ENCODE measurements around the gene LHCGR.
"Not testable (repeated sequence)": the region's sequence is repeated elsewhere in the genome, so short reads cannot be mapped to it uniquely, and the experiment has no call there.

LHCGR gene

DNA sequence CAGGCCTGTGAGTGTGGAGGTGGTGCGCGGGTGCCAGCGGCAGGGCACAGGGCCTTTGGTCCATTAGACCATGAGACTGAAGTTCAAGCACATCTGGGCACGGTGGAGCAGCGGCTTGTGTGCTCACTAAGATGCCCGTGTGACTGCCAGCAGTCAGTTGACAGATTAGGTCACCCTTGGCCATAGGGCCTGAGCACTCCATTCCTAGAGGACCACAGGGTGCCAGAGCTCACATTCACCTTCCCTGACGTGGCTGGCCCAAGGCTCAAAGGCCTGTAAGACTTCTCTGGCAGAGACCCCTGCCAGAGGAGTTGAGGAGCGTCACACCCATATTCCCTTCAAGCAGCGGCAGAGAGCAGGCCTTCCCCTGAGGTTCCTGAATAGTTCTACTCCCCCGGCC lies 650 bp downstream of the LHCGR start:
- peak overlapping the region; percentile 81 for H3K4me3 Mint-ChIP-seq
- TF ChIP-seq, protein P1, sequence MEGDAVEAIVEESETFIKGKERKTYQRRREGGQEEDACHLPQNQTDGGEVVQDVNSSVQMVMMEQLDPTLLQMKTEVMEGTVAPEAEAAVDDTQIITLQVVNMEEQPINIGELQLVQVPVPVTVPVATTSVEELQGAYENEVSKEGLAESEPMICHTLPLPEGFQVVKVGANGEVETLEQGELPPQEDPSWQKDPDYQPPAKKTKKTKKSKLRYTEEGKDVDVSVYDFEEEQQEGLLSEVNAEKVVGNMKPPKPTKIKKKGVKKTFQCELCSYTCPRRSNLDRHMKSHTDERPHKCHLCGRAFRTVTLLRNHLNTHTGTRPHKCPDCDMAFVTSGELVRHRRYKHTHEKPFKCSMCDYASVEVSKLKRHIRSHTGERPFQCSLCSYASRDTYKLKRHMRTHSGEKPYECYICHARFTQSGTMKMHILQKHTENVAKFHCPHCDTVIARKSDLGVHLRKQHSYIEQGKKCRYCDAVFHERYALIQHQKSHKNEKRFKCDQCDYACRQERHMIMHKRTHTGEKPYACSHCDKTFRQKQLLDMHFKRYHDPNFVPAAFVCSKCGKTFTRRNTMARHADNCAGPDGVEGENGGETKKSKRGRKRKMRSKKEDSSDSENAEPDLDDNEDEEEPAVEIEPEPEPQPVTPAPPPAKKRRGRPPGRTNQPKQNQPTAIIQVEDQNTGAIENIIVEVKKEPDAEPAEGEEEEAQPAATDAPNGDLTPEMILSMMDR (IDR thresholded peaks at IDR 0.05): no peak
- H3K4me1 Mint-ChIP-seq: peaks cover 42% of the 10 kb centered on the region
- no peak overlapping the region for H3K27ac Mint-ChIP-seq
- H3K27me3 Mint-ChIP-seq (ENCODE audit: low read depth, poor library complexity): peaks cover 52% of the 10 kb centered on the region
- H3K9me3 Mint-ChIP-seq: no peaks in the 10 kb centered on the region
- no peak for DNase-seq
- H3K36me3 Mint-ChIP-seq (ENCODE audit: low read depth): no peaks in the 10 kb centered on the region

DNA sequence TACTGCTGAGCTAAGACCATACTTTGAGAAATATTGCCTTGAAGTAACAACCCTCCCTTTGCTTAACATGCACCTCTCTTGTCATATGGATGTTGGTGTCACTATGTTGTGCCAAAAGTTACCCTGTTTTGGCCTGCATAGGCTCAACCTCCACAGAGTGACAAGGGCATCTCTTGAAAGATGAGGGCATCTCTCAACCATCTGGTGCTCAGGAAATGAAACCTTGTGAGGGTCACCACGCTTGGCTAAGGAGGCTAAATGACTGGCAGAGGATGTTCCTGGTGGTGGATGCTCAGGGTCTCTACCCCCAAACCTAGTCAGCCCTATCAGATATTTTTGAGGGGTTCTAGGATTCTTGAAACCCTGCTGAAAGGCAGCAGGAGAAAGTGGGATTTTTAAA lies 2.3 kb downstream of the LHCGR start:
- peak overlapping the region; percentile 15 for H3K4me3 Mint-ChIP-seq
- no peaks in the 10 kb centered on the region for H3K9me3 Mint-ChIP-seq
- H3K4me1 Mint-ChIP-seq: peaks cover 50% of the 10 kb centered on the region
- TF ChIP-seq, protein P1 (IDR thresholded peaks at IDR 0.05): no peak
- peaks cover 49% of the 10 kb centered on the region for H3K27me3 Mint-ChIP-seq (ENCODE audit: low read depth, poor library complexity)
- no peak for DNase-seq
- H3K27ac Mint-ChIP-seq: no peak overlapping the region
- no peaks in the 10 kb centered on the region for H3K36me3 Mint-ChIP-seq (ENCODE audit: low read depth)

- no peak for DNase-seq
- H3K4me3 Mint-ChIP-seq: no peak overlapping the region
- H3K36me3 Mint-ChIP-seq (ENCODE audit: low read depth): no peaks in the 10 kb centered on the region
- peak overlapping the region; percentile 49 for H3K27ac Mint-ChIP-seq
- TF ChIP-seq, protein P1 (IDR thresholded peaks at IDR 0.05): no peak
- peaks cover 6% of the 10 kb centered on the region for H3K9me3 Mint-ChIP-seq
- H3K27me3 Mint-ChIP-seq (ENCODE audit: low read depth, poor library complexity): peaks cover 21% of the 10 kb centered on the region
- peaks cover 42% of the 10 kb centered on the region for H3K4me1 Mint-ChIP-seq
Measured at GRCh38 chr2:48750128-48750739, 5.3 kb downstream of the LHCGR start.

- no peaks in the 10 kb centered on the region for H3K36me3 Mint-ChIP-seq (ENCODE audit: low read depth)
- TF ChIP-seq, protein P1 (IDR thresholded peaks at IDR 0.05): no peak
- H3K4me3 Mint-ChIP-seq: no peak overlapping the region
- peaks cover 6% of the 10 kb centered on the region for H3K9me3 Mint-ChIP-seq
- peaks cover 14% of the 10 kb centered on the region for H3K27me3 Mint-ChIP-seq (ENCODE audit: low read depth, poor library complexity)
- peaks cover 35% of the 10 kb centered on the region for H3K4me1 Mint-ChIP-seq
- no peak for DNase-seq
- H3K27ac Mint-ChIP-seq: peak overlapping the region; percentile 49
Measured at GRCh38 chr2:48749291-48750127, 6.0 kb downstream of the LHCGR start.

GRCh38 chr2:48747319-48747718 lies 8.2 kb downstream of the LHCGR start:
- Mint-ChIP-seq H3K4me3 (no peak overlapping the region), H3K9me3 (peaks cover 6% of the 10 kb centered on the region), H3K27ac (no peak overlapping the region), H3K36me3 (ENCODE audit: low read depth) (no peaks in the 10 kb centered on the region), H3K4me1 (peaks cover 14% of the 10 kb centered on the region), H3K27me3 (ENCODE audit: low read depth, poor library complexity) (peaks cover 5% of the 10 kb centered on the region)
- DNase-seq: no peak
- TF ChIP-seq, protein P1 (IDR thresholded peaks at IDR 0.05): no peak

- Mint-ChIP-seq H3K4me1 (peaks cover 27% of the 10 kb centered on the region), H3K27me3 (ENCODE audit: low read depth, poor library complexity) (peaks cover 15% of the 10 kb centered on the region), H3K9me3 (peaks cover 30% of the 10 kb centered on the region)
- H3K36me3 Mint-ChIP-seq (ENCODE audit: low read depth); H3K27ac Mint-ChIP-seq; H3K4me3 Mint-ChIP-seq; DNase-seq: not testable (repeated sequence)
Measured at GRCh38 chr2:48739236-48739635, 16.3 kb downstream of the LHCGR start.
